Psoas muscle (tissue), 8 donors: ENCODE results near the gene USP48. TPM values are rescaled to one million over a fixed set of nuclear protein-coding genes. Genes with fewer than 3 reads are reported as not detected.
"Not testable (repeated sequence)": the region's sequence is repeated elsewhere in the genome, so short reads cannot be mapped to it uniquely, and the experiment has no call there.

ENCODE experiments used
- ATAC-seq, 4 donors: fragments of 200-7000 bp; cut with Tn5 transposase; one replicate each; pipeline ENCODE4 v1.9.1; 2020; ENCODE audit warnings: moderate library complexity in 3 of 4, mild to moderate bottlenecking in 2 of 4
- DNase-seq, 2 donors: peaks; one replicate each; pipeline ENCODE4 v3.0.0-alpha.2; 2020
- H3K27ac ChIP-seq: fragments of 200-600 bp; one replicate; pipeline ENCODE4 v1.8.0; 2022
- H3K27me3 ChIP-seq, 3 donors: fragments of 200-600 bp in 1 of 3; one replicate each; pipeline versions ENCODE4 v1.6.1 to v1.8.0; 2013 to 2022; ENCODE audit warnings: low read length in 2 of 3, mild to moderate bottlenecking in 2 of 3, moderate library complexity in 1 of 3; ENCODE audit not compliant: insufficient read depth in 3 of 3
- H3K36me3 ChIP-seq, 2 donors: fragments of 200-600 bp in 1 of 2; one replicate each; pipeline versions ENCODE4 v1.6.1 to v1.8.0; 2013 to 2022; ENCODE audit warnings: low read depth in 1 of 2, mild to moderate bottlenecking in 1 of 2, moderate library complexity in 1 of 2; ENCODE audit not compliant: insufficient read depth in 1 of 2
- H3K4me1 ChIP-seq: fragments of 200-600 bp; one replicate; pipeline ENCODE4 v1.8.0; 2022
- H3K4me3 ChIP-seq: fragments of 200-600 bp; one replicate; pipeline ENCODE4 v1.8.0; 2022; ENCODE audit warnings: mild to moderate bottlenecking
- H3K9me3 ChIP-seq: fragments of 200-600 bp; one replicate; pipeline ENCODE4 v1.8.0; 2022
- CTCF ChIP-seq: fragments of 200-600 bp; IDR thresholded peaks from one replicate; pipeline ENCODE4 v1.8.0; 2022; ENCODE audit warnings: antibody characterized with exemption
- WGBS, 3 donors: extraction: QIAGEN DNeasy Blood & Tissue Kit; methylation state at CpG; one replicate each; pipeline versions ENCODE4 v1.1.6 to v1.1.7; 2013; 5-methylcytosine and 5-hydroxymethylcytosine counted together
- intact Hi-C, 2 donors: fragments of 100-400 bp; cut with DNase I; formaldehyde crosslinking; loops; one replicate each; pipeline versions ENCODE4 v1.11.0 to v1.14.2; 2022
- polyA plus RNA-seq, 3 donors: library from polyadenylated mRNA; stranded (reverse); fragments of 200-250 nt; gene quantifications; one replicate each; pipeline ENCODE4 v1.2.3, GENCODE V29; 2013
- total RNA-seq, 4 donors: library from RNA; stranded (reverse); fragmentation: NEBNext Ultra II Directional in 2 of 4; extraction: Animal tissue kit (Norgen Biotek cat#: 25700) in 2 of 4; gene quantifications; one replicate each; pipeline versions ENCODE4 v1.2.1 to v1.2.4, GENCODE V29; 2021 to 2023
- donor health status: healthy with polysubstance abuse.
- donor health status: DM: no; HTN: no; CAD: no; lungs with moderate emphysema.
- donor health status: Bipolar disorder and iron deficiency.
- donor health status: healthy.
- donor health status: DM: yes; HTN: yes; CAD: no.
- donor health status: DM: no; HTN: no; CAD: no.
- donor health status: DM: no; HTN: no; CAD: no.
- donor health status: DM: yes; HTN: yes; CAD: no.

USP48 gene
- total and polyA plus RNA-seq, 7 donors, result 9.7 to 35.9 (median 20.3) TPM

- H3K4me3 ChIP-seq, result no peak overlapping the region
- H3K27me3 ChIP-seq, result no peaks in the 10 kb centered on the region
- intact Hi-C loops, result no loop called here
- H3K9me3 ChIP-seq, result peaks cover 8% of the 10 kb centered on the region
- H3K4me1 ChIP-seq, result no peaks in the 10 kb centered on the region
- peaks cover 5 to 79% of the 10 kb centered on the region in 2 donors for H3K36me3 ChIP-seq
- H3K27ac ChIP-seq, result no peak overlapping the region
- no peak for TF ChIP-seq CTCF
- DNase-seq, result no peak
- WGBS, 3 donors, result 85 to 88% (median 85%) methylated on average over 9 of the region's 9 CpGs
- no peak for ATAC-seq
Measured at GRCh38 chr1:21681426-21681825, 101.5 kb downstream of the USP48 start.

GRCh38 chr1:21680918-21681317 lies 102.0 kb downstream of the USP48 start:
- no peak for ATAC-seq

GRCh38 chr1:21680381-21680780 lies 102.6 kb downstream of the USP48 start:
- no peaks in the 10 kb centered on the region for H3K27me3 ChIP-seq
- WGBS, 3 donors, result 96 to 98% (median 97%) methylated on average over 1 of the region's 1 CpG
- H3K36me3 ChIP-seq, result peaks cover 2 to 69% of the 10 kb centered on the region in 2 donors

More at GRCh38 chr1:21680918-21681317, 102.0 kb downstream of the USP48 start:
- intact Hi-C loops, result no loop called here
- Histone ChIP-seq H3K9me3 (peaks cover 8% of the 10 kb centered on the region), H3K36me3 (peaks cover 5 to 74% of the 10 kb centered on the region in 2 donors), H3K4me1 (no peaks in the 10 kb centered on the region), H3K4me3 (no peak overlapping the region), H3K27me3 (no peaks in the 10 kb centered on the region), H3K27ac (no peak overlapping the region)
- no peak for TF ChIP-seq CTCF
- 72 to 78% (median 76%) methylated on average over 3 of the region's 3 CpGs for WGBS, 3 donors
- no peak for DNase-seq

GRCh38 chr1:21677168-21677567 lies 105.8 kb downstream of the USP48 start:
- Histone ChIP-seq H3K4me1 (peaks cover 13% of the 10 kb centered on the region), H3K27ac (no peak overlapping the region), H3K27me3 (no peaks in the 10 kb centered on the region), H3K36me3 (peaks cover 2 to 42% of the 10 kb centered on the region in 2 donors), H3K9me3 (no peaks in the 10 kb centered on the region), H3K4me3 (no peak overlapping the region)
- intact Hi-C loops, result no loop called here
- DNase-seq (no peak), ATAC-seq (no peak)
- no peak for TF ChIP-seq CTCF
- WGBS, 3 donors, result 79 to 89% (median 83%) methylated on average over 6 of the region's 6 CpGs

More at GRCh38 chr1:21680381-21680780, 102.6 kb downstream of the USP48 start:
- TF ChIP-seq CTCF, result no peak
- H3K4me1 ChIP-seq, result no peaks in the 10 kb centered on the region
- DNase-seq, result no peak
- intact Hi-C loops, result no loop called here
- no peak overlapping the region for H3K27ac ChIP-seq
- peaks cover 8% of the 10 kb centered on the region for H3K9me3 ChIP-seq
- H3K4me3 ChIP-seq, result no peak overlapping the region
- no peak for ATAC-seq

GRCh38 chr1:21674957-21675356 lies 108.0 kb downstream of the USP48 start:
- DNase-seq (no peak), ATAC-seq (no peak)
- Histone ChIP-seq H3K4me3 (no peak overlapping the region), H3K4me1 (peaks cover 13% of the 10 kb centered on the region), H3K27ac (no peak overlapping the region), H3K9me3 (no peaks in the 10 kb centered on the region), H3K27me3 (peaks cover 0 to 8% (median 8%) of the 10 kb centered on the region in 3 donors), H3K36me3 (peaks cover 2 to 24% of the 10 kb centered on the region in 2 donors)
- no peak for TF ChIP-seq CTCF
- intact Hi-C loops, result no loop called here
- 62 to 75% (median 66%) methylated on average over 10 of the region's 10 CpGs for WGBS, 3 donors

GRCh38 chr1:21673853-21674252 lies 109.1 kb downstream of the USP48 start:
- DNase-seq, H3K9me3 ChIP-seq, H3K27ac ChIP-seq, H3K4me3 ChIP-seq, intact Hi-C loops, ATAC-seq: not testable (repeated sequence)
- Histone ChIP-seq H3K4me1 (peaks cover 22% of the 10 kb centered on the region), H3K27me3 (peaks cover 0 to 19% (median 18%) of the 10 kb centered on the region in 3 donors), H3K36me3 (peaks cover 2 to 13% of the 10 kb centered on the region in 2 donors)
- WGBS, 3 donors, result 75 to 85% (median 76%) methylated on average over 7 of the region's 7 CpGs
